Stimulated activated naive CD8-positive, alpha-beta T cell treated with anti-CD3 and anti-CD28 coated beads, Interleukin-15, Interleukin-2, amounts not matched to agents 100 ng/mL and 50 ng/mL, for 24 hours (primary cell): ENCODE measurements around the gene ZNF117.
A peak's percentile ranks its signal among the peaks of the same experiment; 100 is the strongest.
"Not testable (repeated sequence)": the region's sequence is repeated elsewhere in the genome, so short reads cannot be mapped to it uniquely, and the experiment has no call there.

ENCODE experiments used
- H3K27ac Mint-ChIP-seq: one replicate; pipeline ENCODE4 v1.8.0; 2021; ENCODE audit warnings: mild to moderate bottlenecking, mixed read lengths
- H3K27me3 Mint-ChIP-seq: one replicate; pipeline ENCODE4 v1.8.0; 2021; ENCODE audit warnings: mixed read lengths
- H3K36me3 Mint-ChIP-seq: one replicate; pipeline ENCODE4 v1.8.0; 2021; ENCODE audit warnings: low read depth, mixed read lengths
- H3K4me1 Mint-ChIP-seq: one replicate; pipeline ENCODE4 v1.8.0; 2021; ENCODE audit warnings: low read depth, mixed read lengths
- H3K4me3 Mint-ChIP-seq: one replicate; pipeline ENCODE4 v1.8.0; 2021; ENCODE audit warnings: mild to moderate bottlenecking, mixed read lengths
- H3K9me3 Mint-ChIP-seq: one replicate; pipeline ENCODE4 v1.8.0; 2021; ENCODE audit warnings: mixed read lengths

The ZNF117 gene

GRCh38 chr7:64990936-64991335 lies at the start of gene ZNF117:
Gene ZNF117, minus strand, starts transcription at chr7:64991036.
- Mint-ChIP-seq H3K9me3 (peaks cover 70% of the 10 kb centered on the region), H3K27me3 (no peaks in the 10 kb centered on the region), H3K36me3 (peaks cover 70% of the 10 kb centered on the region), H3K4me1 (no peaks in the 10 kb centered on the region), H3K27ac (no peak within 1 kb of the TSS), H3K4me3 (no peak within 1 kb of the TSS)

- peaks cover 21% of the 10 kb centered on the region for H3K4me1 Mint-ChIP-seq
- not testable (repeated sequence) for H3K36me3 Mint-ChIP-seq
Measured at GRCh38 chr7:65038767-65039166, 47.9 kb upstream of the ZNF117 start.

GRCh38 chr7:65037740-65038688 lies 47.2 kb upstream of the ZNF117 start:
- Mint-ChIP-seq H3K36me3 (no peaks in the 10 kb centered on the region), H3K4me3 (peak overlapping the region; percentile 68), H3K4me1 (peaks cover 21% of the 10 kb centered on the region), H3K27ac (peak overlapping the region; percentile 45), H3K9me3 (no peaks in the 10 kb centered on the region), H3K27me3 (no peaks in the 10 kb centered on the region)

More at GRCh38 chr7:65038767-65039166, 47.9 kb upstream of the ZNF117 start:
- not testable (repeated sequence) for H3K9me3 Mint-ChIP-seq, H3K27me3 Mint-ChIP-seq, H3K27ac Mint-ChIP-seq
- H3K4me3 Mint-ChIP-seq = peak overlapping the region; percentile 89

- not testable (repeated sequence) for H3K36me3 Mint-ChIP-seq, H3K27ac Mint-ChIP-seq, H3K4me3 Mint-ChIP-seq, H3K27me3 Mint-ChIP-seq, H3K9me3 Mint-ChIP-seq
- peaks cover 17% of the 10 kb centered on the region for H3K4me1 Mint-ChIP-seq
Measured at GRCh38 chr7:65036526-65036925, 45.7 kb upstream of the ZNF117 start.

GRCh38 chr7:65035469-65035868 lies 44.6 kb upstream of the ZNF117 start:
- H3K4me3 Mint-ChIP-seq, H3K9me3 Mint-ChIP-seq, H3K27me3 Mint-ChIP-seq, H3K36me3 Mint-ChIP-seq, H3K27ac Mint-ChIP-seq: not testable (repeated sequence)
- H3K4me1 Mint-ChIP-seq = peaks cover 17% of the 10 kb centered on the region

GRCh38 chr7:65034120-65034782 lies 43.4 kb upstream of the ZNF117 start:
- not testable (repeated sequence) for H3K4me3 Mint-ChIP-seq, H3K9me3 Mint-ChIP-seq, H3K4me1 Mint-ChIP-seq, H3K36me3 Mint-ChIP-seq, H3K27me3 Mint-ChIP-seq, H3K27ac Mint-ChIP-seq

- H3K4me1 Mint-ChIP-seq, H3K4me3 Mint-ChIP-seq, H3K27me3 Mint-ChIP-seq, H3K27ac Mint-ChIP-seq, H3K36me3 Mint-ChIP-seq, H3K9me3 Mint-ChIP-seq: not testable (repeated sequence)
Measured at GRCh38 chr7:65033391-65033790, 42.6 kb upstream of the ZNF117 start.

GRCh38 chr7:65025023-65025422 lies 34.2 kb upstream of the ZNF117 start:
- H3K27ac Mint-ChIP-seq, H3K4me1 Mint-ChIP-seq, H3K36me3 Mint-ChIP-seq, H3K27me3 Mint-ChIP-seq, H3K4me3 Mint-ChIP-seq, H3K9me3 Mint-ChIP-seq: not testable (repeated sequence)

- H3K4me1 Mint-ChIP-seq, H3K4me3 Mint-ChIP-seq, H3K9me3 Mint-ChIP-seq, H3K27ac Mint-ChIP-seq, H3K36me3 Mint-ChIP-seq, H3K27me3 Mint-ChIP-seq: not testable (repeated sequence)
Measured at GRCh38 chr7:65020978-65021377, 30.1 kb upstream of the ZNF117 start.

- H3K36me3 Mint-ChIP-seq, H3K27ac Mint-ChIP-seq: not testable (repeated sequence)
- H3K4me1 Mint-ChIP-seq = peaks cover 19% of the 10 kb centered on the region
Measured at GRCh38 chr7:65009881-65010280, 19.0 kb upstream of the ZNF117 start.

GRCh38 chr7:65009394-65009793 lies 18.6 kb upstream of the ZNF117 start:
- not testable (repeated sequence) for H3K27ac Mint-ChIP-seq, H3K27me3 Mint-ChIP-seq, H3K4me3 Mint-ChIP-seq, H3K9me3 Mint-ChIP-seq
- H3K36me3 Mint-ChIP-seq = peaks cover 10% of the 10 kb centered on the region
- H3K4me1 Mint-ChIP-seq = peaks cover 24% of the 10 kb centered on the region

More at GRCh38 chr7:65009881-65010280, 19.0 kb upstream of the ZNF117 start:
- not testable (repeated sequence) for H3K4me3 Mint-ChIP-seq, H3K9me3 Mint-ChIP-seq, H3K27me3 Mint-ChIP-seq

GRCh38 chr7:65007036-65007435 lies 16.2 kb upstream of the ZNF117 start:
- H3K27ac Mint-ChIP-seq = peak overlapping the region; percentile 77
- peaks cover 32% of the 10 kb centered on the region for H3K36me3 Mint-ChIP-seq
- H3K9me3 Mint-ChIP-seq = peaks cover 11% of the 10 kb centered on the region
- not testable (repeated sequence) for H3K27me3 Mint-ChIP-seq
- peaks cover 43% of the 10 kb centered on the region for H3K4me1 Mint-ChIP-seq
- peak overlapping the region; percentile 94 for H3K4me3 Mint-ChIP-seq

GRCh38 chr7:65006094-65006992 lies 15.5 kb upstream of the ZNF117 start, which contains the start of gene ERV3-1:
Gene ERV3-1, minus strand, starts transcription at chr7:65006687. Its CDS starts 13,661 bp downstream, at chr7:64993026.
- Mint-ChIP-seq H3K27me3 (no peaks in the 10 kb centered on the region), H3K4me3 (peak within 1 kb of the TSS; percentile 94), H3K27ac (peak within 1 kb of the TSS; percentile 77), H3K4me1 (peaks cover 49% of the 10 kb centered on the region), H3K36me3 (peaks cover 39% of the 10 kb centered on the region), H3K9me3 (peaks cover 17% of the 10 kb centered on the region)

- peaks cover 24% of the 10 kb centered on the region for H3K9me3 Mint-ChIP-seq
- peaks cover 53% of the 10 kb centered on the region for H3K36me3 Mint-ChIP-seq
- H3K27me3 Mint-ChIP-seq = no peaks in the 10 kb centered on the region
- no peak overlapping the region for H3K4me3 Mint-ChIP-seq
- H3K27ac Mint-ChIP-seq = no peak overlapping the region
- H3K4me1 Mint-ChIP-seq = peaks cover 57% of the 10 kb centered on the region
Measured at GRCh38 chr7:65004575-65004974, 13.7 kb upstream of the ZNF117 start.
